SU-DHL-6 (cell line): Measurements from ENCODE around the gene HCN3.
"Not testable (repeated sequence)": the region's sequence is repeated elsewhere in the genome, so short reads cannot be mapped to it uniquely, and the experiment has no call there.

Experiments used
- H2AFZ ChIP-seq: fragments of 200-600 bp; sonication (generic); 2 replicates; pipeline ENCODE4 v1.6.1; 2014; ENCODE audit warnings: low read depth, mild to moderate bottlenecking, moderate library complexity, mixed read lengths, antibody characterized with exemption, low read length; ENCODE audit not compliant: severe bottlenecking
- H3F3A ChIP-seq: fragments of 200-600 bp; shearing (Covaris generic); 2 replicates; pipeline ENCODE4 v1.6.0; 2016; ENCODE audit warnings: antibody characterized with exemption, mild to moderate bottlenecking; ENCODE audit not compliant: insufficient read depth
- H3K27ac ChIP-seq: fragments of 200-600 bp; sonication (generic); 2 replicates; pipeline ENCODE4 v1.5.1; 2016; ENCODE audit warnings: low read depth, mild to moderate bottlenecking, low read length, moderate library complexity, mixed read lengths
- H3K27me3 ChIP-seq: fragments of 200-600 bp; sonication (generic), shearing (Covaris generic); 2 replicates; pipeline ENCODE4 v1.6.0; 2014; ENCODE audit warnings: mild to moderate bottlenecking, low read length
- H3K36me3 ChIP-seq: fragments of 200-600 bp; sonication (generic); 2 replicates; pipeline ENCODE4 v1.6.1; 2014; ENCODE audit warnings: mild to moderate bottlenecking, low read length, mixed read lengths
- H3K4me2 ChIP-seq: fragments of 300-600, 200-600 bp; shearing (Covaris generic), sonication (generic); 2 replicates; pipeline ENCODE4 v1.6.0; 2014; ENCODE audit warnings: low read length, low read depth, mild to moderate bottlenecking; ENCODE audit not compliant: poor library complexity, severe bottlenecking
- H3K4me3 ChIP-seq: fragments of 200-600 bp; sonication (generic); 2 replicates; pipeline ENCODE4 v1.5.1; 2014; ENCODE audit warnings: antibody characterized with exemption, low read length, mild to moderate bottlenecking, mixed read lengths; ENCODE audit not compliant: insufficient read depth, poor library complexity, severe bottlenecking
- H3K79me2 ChIP-seq: fragments of 200-600 bp; sonication (generic); 2 replicates; pipeline ENCODE4 v1.6.1; 2014; ENCODE audit warnings: mild to moderate bottlenecking, low read length, moderate library complexity; ENCODE audit not compliant: insufficient read depth
- H3K9ac ChIP-seq: fragments of 200-600 bp; sonication (generic); 2 replicates; pipeline ENCODE4 v1.7.0; 2014; ENCODE audit warnings: mild to moderate bottlenecking, low read length
- H3K9me2 ChIP-seq: fragments of 200-600 bp; sonication (generic); replicated peaks from 2 replicates; pipeline ENCODE4 v1.6.1; 2014; ENCODE audit warnings: low read length; ENCODE audit not compliant: insufficient read depth
- H3K9me3 ChIP-seq: fragments of 200-600 bp; sonication (generic); 2 replicates; pipeline ENCODE4 v1.6.1; 2014; ENCODE audit warnings: low read length, mixed read lengths; ENCODE audit not compliant: insufficient read depth
- H4K20me1 ChIP-seq: fragments of 200-600 bp; sonication (generic); 2 replicates; pipeline ENCODE4 v1.6.1; 2014; ENCODE audit warnings: low read depth, mild to moderate bottlenecking, antibody characterized with exemption, low read length, moderate library complexity, mixed read lengths
- CTCF ChIP-seq: fragments of 200-600 bp; sonication (generic); IDR thresholded peaks from one replicate; pipeline ENCODE4 v1.5.1; 2017; ENCODE audit warnings: antibody characterized with exemption, mild to moderate bottlenecking, low read length, moderate library complexity; ENCODE audit not compliant: insufficient read depth, poor library complexity, severe bottlenecking
- EZH2phosphoT487 ChIP-seq: fragments of 200-600 bp; sonication (generic), shearing (Covaris generic); conservative IDR thresholded peaks from 2 replicates; pipeline ENCODE4 v1.6.1; 2018; ENCODE audit warnings: mild to moderate bottlenecking, antibody characterized with exemption, low read length, moderate library complexity, mixed read lengths

The HCN3 gene

GRCh38 chr1:155285631-155286044 lies 8.4 kb downstream of the HCN3 start:
- Histone ChIP-seq H3F3A (no peaks in the 10 kb centered on the region), H3K27me3 (no peaks in the 10 kb centered on the region), H2AFZ (no peak overlapping the region), H3K9ac (no peak overlapping the region), H3K9me3 (no peaks in the 10 kb centered on the region), H4K20me1 (no peaks in the 10 kb centered on the region), H3K79me2 (0 out of 2 replicates have a peak, but pooled peaks cover 3% of the 10 kb centered on the region), H3K27ac (no peak overlapping the region), H3K9me2 (no peaks in the 10 kb centered on the region), H3K4me2 (no peak overlapping the region), H3K36me3 (no peaks in the 10 kb centered on the region), H3K4me3 (no peak overlapping the region)
- TF ChIP-seq CTCF (no peak), EZH2phosphoT487 (no peak)

GRCh38 chr1:155286544-155286943 lies 9.3 kb downstream of the HCN3 start:
- H3K9ac ChIP-seq, result no peak overlapping the region
- H3K79me2 ChIP-seq, result 0 out of 2 replicates have a peak, but pooled peaks cover 3% of the 10 kb centered on the region
- H3K9me3 ChIP-seq, result no peaks in the 10 kb centered on the region
- H2AFZ ChIP-seq, result no peak overlapping the region
- no peaks in the 10 kb centered on the region for H4K20me1 ChIP-seq
- H3K9me2 ChIP-seq, result no peaks in the 10 kb centered on the region
- H3K36me3 ChIP-seq, result no peaks in the 10 kb centered on the region
- H3K27ac ChIP-seq, result no peak overlapping the region
- no peak overlapping the region for H3K4me3 ChIP-seq
- H3F3A ChIP-seq, result no peaks in the 10 kb centered on the region
- no peak for TF ChIP-seq EZH2phosphoT487
- no peak for TF ChIP-seq CTCF
- no peak overlapping the region for H3K4me2 ChIP-seq
- H3K27me3 ChIP-seq, result no peaks in the 10 kb centered on the region

DNA sequence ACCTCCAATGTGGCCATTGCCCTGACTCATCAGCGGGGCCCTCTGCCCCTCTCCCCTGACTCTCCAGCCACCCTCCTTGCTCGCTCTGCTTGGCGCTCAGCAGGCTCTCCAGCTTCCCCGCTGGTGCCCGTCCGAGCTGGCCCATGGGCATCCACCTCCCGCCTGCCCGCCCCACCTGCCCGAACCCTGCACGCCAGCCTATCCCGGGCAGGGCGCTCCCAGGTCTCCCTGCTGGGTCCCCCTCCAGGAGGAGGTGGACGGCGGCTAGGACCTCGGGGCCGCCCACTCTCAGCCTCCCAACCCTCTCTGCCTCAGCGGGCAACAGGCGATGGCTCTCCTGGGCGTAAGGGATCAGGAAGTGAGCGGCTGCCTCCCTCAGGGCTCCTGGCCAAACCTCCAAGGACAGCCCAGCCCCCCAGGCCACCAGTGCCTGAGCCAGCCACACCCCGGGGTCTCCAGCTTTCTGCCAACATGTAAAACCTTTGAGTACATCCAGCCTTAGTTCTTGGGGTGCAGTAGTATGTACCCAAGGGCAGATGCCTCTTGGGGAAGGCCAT lies 10.8 kb downstream of the HCN3 start:
- TF ChIP-seq CTCF (no peak), EZH2phosphoT487 (no peak)
- H3K9me3 ChIP-seq, result no peaks in the 10 kb centered on the region
- H3K4me3 ChIP-seq, result no peak overlapping the region
- H2AFZ ChIP-seq, result no peak overlapping the region
- H3K36me3 ChIP-seq, result no peaks in the 10 kb centered on the region
- no peaks in the 10 kb centered on the region for H3F3A ChIP-seq
- H3K79me2 ChIP-seq, result no peaks in the 10 kb centered on the region
- H3K27me3 ChIP-seq, result no peaks in the 10 kb centered on the region
- H3K4me2 ChIP-seq, result no peak overlapping the region
- no peak overlapping the region for H3K27ac ChIP-seq
- no peak overlapping the region for H3K9ac ChIP-seq
- H3K9me2 ChIP-seq, result no peaks in the 10 kb centered on the region
- no peaks in the 10 kb centered on the region for H4K20me1 ChIP-seq

DNA sequence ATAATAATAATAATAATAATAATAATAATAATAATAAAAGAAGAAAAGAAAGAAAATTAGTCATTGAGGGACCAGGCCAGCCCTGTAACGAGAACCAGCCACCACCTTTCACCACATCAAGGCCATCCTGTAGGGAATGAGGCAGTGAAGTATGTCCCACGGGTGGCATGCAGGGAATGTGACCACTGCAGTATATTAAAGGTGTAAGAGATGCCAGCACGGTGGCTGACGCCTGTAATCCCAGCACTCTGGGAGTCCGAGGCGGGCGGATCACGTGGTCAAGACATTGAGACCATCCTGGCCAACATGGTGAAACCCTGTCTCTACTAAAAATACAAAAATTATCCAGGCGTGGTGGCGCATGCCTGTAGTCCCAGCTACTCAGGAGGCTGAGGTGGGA lies 13.7 kb downstream of the HCN3 start:
- H3K79me2 ChIP-seq, H3K9me3 ChIP-seq, H4K20me1 ChIP-seq, H3K4me2 ChIP-seq, H3K9ac ChIP-seq, H3K27me3 ChIP-seq, H2AFZ ChIP-seq, H3K36me3 ChIP-seq, H3F3A ChIP-seq, H3K4me3 ChIP-seq, H3K27ac ChIP-seq, H3K9me2 ChIP-seq: not testable (repeated sequence)
